Ishikawa (cell line): ENCODE results near the gene SLC12A4.

Experiments
- CEBPB ChIP-seq: IDR thresholded peaks from 2 replicates; pipeline ENCODE4 v1.6.1; 2012
- EP300 ChIP-seq: IDR thresholded peaks from 2 replicates; pipeline ENCODE4 v1.6.1; 2012; ENCODE audit warnings: borderline replicate concordance
- FOXM1 ChIP-seq: IDR thresholded peaks from 2 replicates; pipeline ENCODE4 v1.6.1; 2012; ENCODE audit warnings: low read depth, borderline replicate concordance
- RAD21 ChIP-seq: IDR thresholded peaks from 2 replicates; pipeline ENCODE4 v1.6.1; 2012; ENCODE audit warnings: low read depth
- TAF1 ChIP-seq: IDR thresholded peaks from 2 replicates; pipeline ENCODE4 v1.6.1; 2012; ENCODE audit warnings: low read depth, mild to moderate bottlenecking
- TF ChIP-seq, protein P1 (sequence below): IDR thresholded peaks from 2 replicates; pipeline ENCODE4 v1.6.1; 2012; ENCODE audit warnings: low read depth, mild to moderate bottlenecking
- TF ChIP-seq, protein P2 (sequence below): IDR thresholded peaks from 2 replicates; pipeline ENCODE4 v1.6.1; 2012
- TF ChIP-seq, protein P3 (sequence below): IDR thresholded peaks from 2 replicates; pipeline ENCODE4 v1.6.1; 2012

DNA sequence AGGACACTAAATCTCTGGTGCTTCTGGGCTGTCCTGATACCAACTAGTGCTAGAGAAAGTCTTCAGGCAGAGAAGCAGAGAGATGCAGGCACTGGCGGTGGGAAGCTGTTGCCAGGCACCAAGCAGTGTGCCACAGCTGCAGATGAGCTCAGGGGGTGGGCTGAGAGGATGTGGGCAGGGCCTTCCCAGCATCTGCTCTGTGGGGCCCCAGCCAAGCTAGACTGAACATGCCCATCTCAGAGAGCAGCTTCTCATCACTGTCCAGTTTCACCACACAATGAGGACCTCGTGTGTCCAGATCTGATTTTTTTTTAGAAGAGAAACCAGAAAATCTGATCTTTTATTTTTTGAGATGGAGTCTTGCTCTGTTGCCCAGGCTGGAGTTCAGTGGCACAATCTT is 58.3 kb downstream of the SLC12A4 start:
- TF ChIP-seq, protein P1, sequence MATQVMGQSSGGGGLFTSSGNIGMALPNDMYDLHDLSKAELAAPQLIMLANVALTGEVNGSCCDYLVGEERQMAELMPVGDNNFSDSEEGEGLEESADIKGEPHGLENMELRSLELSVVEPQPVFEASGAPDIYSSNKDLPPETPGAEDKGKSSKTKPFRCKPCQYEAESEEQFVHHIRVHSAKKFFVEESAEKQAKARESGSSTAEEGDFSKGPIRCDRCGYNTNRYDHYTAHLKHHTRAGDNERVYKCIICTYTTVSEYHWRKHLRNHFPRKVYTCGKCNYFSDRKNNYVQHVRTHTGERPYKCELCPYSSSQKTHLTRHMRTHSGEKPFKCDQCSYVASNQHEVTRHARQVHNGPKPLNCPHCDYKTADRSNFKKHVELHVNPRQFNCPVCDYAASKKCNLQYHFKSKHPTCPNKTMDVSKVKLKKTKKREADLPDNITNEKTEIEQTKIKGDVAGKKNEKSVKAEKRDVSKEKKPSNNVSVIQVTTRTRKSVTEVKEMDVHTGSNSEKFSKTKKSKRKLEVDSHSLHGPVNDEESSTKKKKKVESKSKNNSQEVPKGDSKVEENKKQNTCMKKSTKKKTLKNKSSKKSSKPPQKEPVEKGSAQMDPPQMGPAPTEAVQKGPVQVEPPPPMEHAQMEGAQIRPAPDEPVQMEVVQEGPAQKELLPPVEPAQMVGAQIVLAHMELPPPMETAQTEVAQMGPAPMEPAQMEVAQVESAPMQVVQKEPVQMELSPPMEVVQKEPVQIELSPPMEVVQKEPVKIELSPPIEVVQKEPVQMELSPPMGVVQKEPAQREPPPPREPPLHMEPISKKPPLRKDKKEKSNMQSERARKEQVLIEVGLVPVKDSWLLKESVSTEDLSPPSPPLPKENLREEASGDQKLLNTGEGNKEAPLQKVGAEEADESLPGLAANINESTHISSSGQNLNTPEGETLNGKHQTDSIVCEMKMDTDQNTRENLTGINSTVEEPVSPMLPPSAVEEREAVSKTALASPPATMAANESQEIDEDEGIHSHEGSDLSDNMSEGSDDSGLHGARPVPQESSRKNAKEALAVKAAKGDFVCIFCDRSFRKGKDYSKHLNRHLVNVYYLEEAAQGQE = no peak
- TF ChIP-seq RAD21 (no peak), EP300 (no peak), TAF1 (no peak), CEBPB (no peak), FOXM1 (no peak)
- TF ChIP-seq, protein P2, sequence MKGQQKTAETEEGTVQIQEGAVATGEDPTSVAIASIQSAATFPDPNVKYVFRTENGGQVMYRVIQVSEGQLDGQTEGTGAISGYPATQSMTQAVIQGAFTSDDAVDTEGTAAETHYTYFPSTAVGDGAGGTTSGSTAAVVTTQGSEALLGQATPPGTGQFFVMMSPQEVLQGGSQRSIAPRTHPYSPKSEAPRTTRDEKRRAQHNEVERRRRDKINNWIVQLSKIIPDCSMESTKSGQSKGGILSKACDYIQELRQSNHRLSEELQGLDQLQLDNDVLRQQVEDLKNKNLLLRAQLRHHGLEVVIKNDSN = no peak
- TF ChIP-seq, protein P3, sequence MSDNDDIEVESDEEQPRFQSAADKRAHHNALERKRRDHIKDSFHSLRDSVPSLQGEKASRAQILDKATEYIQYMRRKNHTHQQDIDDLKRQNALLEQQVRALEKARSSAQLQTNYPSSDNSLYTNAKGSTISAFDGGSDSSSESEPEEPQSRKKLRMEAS = no peak
